ENCODE measurements around the gene SGMS1.

DNA sequence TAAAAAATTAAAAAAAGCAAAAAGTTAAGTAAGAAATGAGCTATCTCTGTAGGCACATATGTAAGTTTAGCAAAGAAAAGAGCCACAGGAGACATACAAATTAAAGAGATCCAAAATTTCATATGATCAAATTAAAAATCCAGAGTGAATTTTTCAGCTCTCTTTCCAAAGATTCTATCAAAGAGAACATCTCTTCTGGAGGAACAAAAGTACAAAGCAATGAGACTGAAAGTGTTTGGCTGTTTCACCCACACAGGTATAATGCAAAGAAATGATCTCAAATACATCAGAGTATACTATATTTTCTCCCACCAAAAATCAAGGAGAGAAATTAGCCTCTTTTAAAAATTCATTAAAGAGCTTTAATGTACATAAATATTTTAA lies 297.6 kb downstream of the SGMS1 start:
- no peak for TF ChIP-seq POLR2A (IDR thresholded peaks at IDR 0.05)
- TF ChIP-seq, protein P1, sequence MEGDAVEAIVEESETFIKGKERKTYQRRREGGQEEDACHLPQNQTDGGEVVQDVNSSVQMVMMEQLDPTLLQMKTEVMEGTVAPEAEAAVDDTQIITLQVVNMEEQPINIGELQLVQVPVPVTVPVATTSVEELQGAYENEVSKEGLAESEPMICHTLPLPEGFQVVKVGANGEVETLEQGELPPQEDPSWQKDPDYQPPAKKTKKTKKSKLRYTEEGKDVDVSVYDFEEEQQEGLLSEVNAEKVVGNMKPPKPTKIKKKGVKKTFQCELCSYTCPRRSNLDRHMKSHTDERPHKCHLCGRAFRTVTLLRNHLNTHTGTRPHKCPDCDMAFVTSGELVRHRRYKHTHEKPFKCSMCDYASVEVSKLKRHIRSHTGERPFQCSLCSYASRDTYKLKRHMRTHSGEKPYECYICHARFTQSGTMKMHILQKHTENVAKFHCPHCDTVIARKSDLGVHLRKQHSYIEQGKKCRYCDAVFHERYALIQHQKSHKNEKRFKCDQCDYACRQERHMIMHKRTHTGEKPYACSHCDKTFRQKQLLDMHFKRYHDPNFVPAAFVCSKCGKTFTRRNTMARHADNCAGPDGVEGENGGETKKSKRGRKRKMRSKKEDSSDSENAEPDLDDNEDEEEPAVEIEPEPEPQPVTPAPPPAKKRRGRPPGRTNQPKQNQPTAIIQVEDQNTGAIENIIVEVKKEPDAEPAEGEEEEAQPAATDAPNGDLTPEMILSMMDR (IDR thresholded peaks at IDR 0.05): no peak
